ENCODE results near the gene GHR. TPM values are rescaled to one million over a fixed set of nuclear protein-coding genes. Genes with fewer than 3 reads are reported as not detected.

GHR gene
- total RNA-seq, 2 donors from 2014 or later = not detected

DNA sequence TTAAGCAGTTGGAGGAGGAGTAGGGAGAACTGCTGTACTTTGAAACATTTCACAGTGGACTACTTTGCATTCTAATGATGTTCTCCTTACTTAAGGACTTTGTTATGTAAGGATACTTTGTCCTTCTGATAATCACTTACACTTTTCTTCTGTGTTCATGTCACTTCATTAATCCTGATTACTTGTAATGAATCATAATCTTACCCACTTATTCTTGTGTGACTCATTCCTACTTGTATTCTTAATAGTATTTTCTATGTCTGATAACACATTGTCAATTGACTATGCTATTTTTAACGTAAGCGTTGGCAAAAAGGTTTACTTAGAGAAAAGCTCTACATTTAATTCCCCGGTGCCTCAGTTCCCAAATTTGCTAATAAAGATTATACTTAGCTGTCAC is 63.8 kb downstream of the GHR start:
- H3K36me3 Mint-ChIP-seq (ENCODE audit: insufficient read depth in 2 of 2) = no peaks in the 10 kb centered on the region
- H3K27ac Mint-ChIP-seq = no peak overlapping the region
- ATAC-seq (replicated peaks in 1 of 2) (no peak), DNase-seq (no peak)
- H3K27me3 Mint-ChIP-seq (ENCODE audit: low read depth) = no peaks in the 10 kb centered on the region
- no peaks in the 10 kb centered on the region for H3K4me1 Mint-ChIP-seq (ENCODE audit: low read depth)
- H3K4me3 Mint-ChIP-seq = no peak overlapping the region
- H3K9me3 Mint-ChIP-seq = peaks cover 0 to 3% of the 10 kb centered on the region in 2 donors

DNA sequence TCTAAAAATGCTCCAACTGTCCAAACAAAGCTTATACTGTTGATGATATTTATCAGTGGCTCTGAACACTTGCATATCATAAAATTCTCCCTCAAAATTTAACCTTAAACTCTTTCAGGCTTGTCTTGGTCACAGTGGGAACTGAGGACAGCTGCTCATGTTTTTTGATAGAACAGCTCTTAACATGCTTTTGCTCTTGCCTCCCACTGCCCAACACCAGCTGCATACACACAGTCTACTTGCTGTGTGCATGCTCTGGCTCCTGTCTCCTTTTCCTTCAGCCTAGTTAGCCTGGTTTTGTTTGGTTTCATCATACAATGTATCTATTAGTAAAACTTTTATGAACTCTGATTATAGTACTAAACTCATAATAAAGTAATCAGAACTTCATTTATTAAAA is 64.6 kb downstream of the GHR start:
- H3K4me3 Mint-ChIP-seq = no peak overlapping the region

DNA sequence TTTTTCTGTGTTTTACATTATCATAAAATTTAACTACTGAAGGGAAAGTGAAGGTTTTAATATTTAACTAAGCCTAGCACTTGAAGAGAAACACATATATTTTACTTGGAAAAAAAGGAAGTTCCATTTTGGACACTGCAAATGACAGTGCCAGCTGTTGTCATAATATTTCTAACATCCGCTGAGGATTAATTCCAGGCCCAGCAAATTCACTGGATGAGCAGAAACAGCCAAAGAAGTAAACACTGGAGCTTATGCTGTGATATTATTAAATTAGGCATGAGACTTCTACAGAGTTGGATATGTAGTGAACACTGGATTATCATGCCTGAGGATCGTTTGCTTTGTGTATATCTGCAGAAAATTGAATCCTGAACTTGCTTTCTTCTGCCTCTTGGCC is 67.6 kb downstream of the GHR start:
- ATAC-seq (replicated peaks in 1 of 2) (no peak), DNase-seq (no peak)
- Mint-ChIP-seq H3K27ac (no peak overlapping the region), H3K4me1 (ENCODE audit: low read depth) (no peaks in the 10 kb centered on the region), H3K9me3 (no peaks in the 10 kb centered on the region), H3K27me3 (ENCODE audit: low read depth) (no peaks in the 10 kb centered on the region), H3K36me3 (ENCODE audit: insufficient read depth in 2 of 2) (no peaks in the 10 kb centered on the region), H3K4me3 (no peak overlapping the region)

More for the DNA sequence above, 64.6 kb downstream of the GHR start:
- H3K9me3 Mint-ChIP-seq = peaks cover 0 to 1% of the 10 kb centered on the region in 2 donors
- no peaks in the 10 kb centered on the region for H3K27me3 Mint-ChIP-seq (ENCODE audit: low read depth)
- no peak for ATAC-seq (replicated peaks in 1 of 2)
- DNase-seq = no peak
- H3K4me1 Mint-ChIP-seq (ENCODE audit: low read depth) = no peaks in the 10 kb centered on the region
- no peaks in the 10 kb centered on the region for H3K36me3 Mint-ChIP-seq (ENCODE audit: insufficient read depth in 2 of 2)
- H3K27ac Mint-ChIP-seq = no peak overlapping the region

DNA sequence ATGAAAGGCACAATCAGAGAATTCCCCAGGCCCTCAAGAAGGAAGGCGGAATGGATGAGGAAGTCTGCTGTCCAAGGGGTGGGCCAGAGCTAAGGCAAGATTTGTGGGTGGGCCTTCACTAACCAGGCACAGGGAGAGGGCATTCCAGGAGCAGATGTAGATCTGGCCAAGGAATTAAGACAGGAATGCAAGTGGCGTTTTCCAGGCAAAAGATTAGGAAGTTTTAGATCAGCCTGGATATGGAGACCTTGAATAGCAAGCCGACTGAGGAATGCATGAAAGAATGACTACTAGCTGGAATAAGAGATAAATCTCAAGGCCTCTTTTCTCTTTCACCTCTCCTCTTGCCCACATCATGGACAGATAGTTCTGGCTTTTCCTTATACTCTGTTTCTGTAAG is 68.5 kb downstream of the GHR start:
- no peak for DNase-seq
- Mint-ChIP-seq H3K9me3 (no peaks in the 10 kb centered on the region), H3K4me1 (ENCODE audit: low read depth) (no peaks in the 10 kb centered on the region)

DNA sequence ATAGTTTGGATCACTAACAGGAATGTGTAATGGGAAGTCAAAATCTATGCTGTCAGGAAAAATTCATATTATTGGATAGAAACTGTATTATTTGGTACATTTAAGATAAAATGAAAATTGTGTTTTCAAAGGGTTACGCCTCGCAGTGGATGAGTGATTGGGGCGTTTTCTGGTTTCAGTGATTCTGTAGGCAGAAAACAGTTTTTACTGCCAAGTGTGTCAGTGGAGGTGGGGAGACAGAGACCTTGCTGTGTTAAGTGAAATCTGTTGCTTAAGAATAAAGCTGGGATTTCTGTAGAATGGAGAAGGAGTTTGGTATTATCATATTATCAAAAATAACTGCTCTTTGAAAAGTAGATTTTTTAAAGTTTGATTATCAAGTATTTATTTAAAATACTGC is 69.7 kb downstream of the GHR start:
- Mint-ChIP-seq H3K27me3 (ENCODE audit: low read depth) (no peaks in the 10 kb centered on the region), H3K4me3 (no peak overlapping the region), H3K36me3 (ENCODE audit: insufficient read depth in 2 of 2) (no peaks in the 10 kb centered on the region), H3K27ac (no peak overlapping the region), H3K9me3 (no peaks in the 10 kb centered on the region), H3K4me1 (ENCODE audit: low read depth) (no peaks in the 10 kb centered on the region)
- ATAC-seq (replicated peaks in 1 of 2) (no peak), DNase-seq (no peak)

More for the DNA sequence above, 68.5 kb downstream of the GHR start:
- Mint-ChIP-seq H3K4me3 (no peak overlapping the region), H3K36me3 (ENCODE audit: insufficient read depth in 2 of 2) (no peaks in the 10 kb centered on the region), H3K27ac (no peak overlapping the region), H3K27me3 (ENCODE audit: low read depth) (no peaks in the 10 kb centered on the region)
- no peak for ATAC-seq (replicated peaks in 1 of 2)

DNA sequence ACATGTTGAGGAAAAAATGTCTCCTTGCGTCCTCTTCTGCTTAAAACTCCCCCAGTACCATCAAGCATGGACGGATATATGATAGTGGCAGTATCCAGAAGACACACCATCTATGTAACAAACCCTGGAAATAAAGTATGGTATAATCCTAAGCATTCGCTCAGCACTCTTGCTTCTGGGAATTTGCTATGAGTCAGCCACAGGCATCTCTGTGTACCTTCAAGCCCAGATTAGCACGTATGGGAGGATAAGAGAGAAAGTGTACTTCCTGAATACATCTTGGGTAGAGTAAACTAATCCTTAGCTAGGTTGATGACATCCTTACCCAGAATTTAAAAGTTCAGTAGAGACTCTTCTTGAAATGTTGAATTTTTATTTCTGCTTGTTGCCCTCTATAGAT is 71.2 kb downstream of the GHR start:
- H3K4me1 Mint-ChIP-seq (ENCODE audit: low read depth) = no peaks in the 10 kb centered on the region
- no peak overlapping the region for H3K27ac Mint-ChIP-seq

DNA sequence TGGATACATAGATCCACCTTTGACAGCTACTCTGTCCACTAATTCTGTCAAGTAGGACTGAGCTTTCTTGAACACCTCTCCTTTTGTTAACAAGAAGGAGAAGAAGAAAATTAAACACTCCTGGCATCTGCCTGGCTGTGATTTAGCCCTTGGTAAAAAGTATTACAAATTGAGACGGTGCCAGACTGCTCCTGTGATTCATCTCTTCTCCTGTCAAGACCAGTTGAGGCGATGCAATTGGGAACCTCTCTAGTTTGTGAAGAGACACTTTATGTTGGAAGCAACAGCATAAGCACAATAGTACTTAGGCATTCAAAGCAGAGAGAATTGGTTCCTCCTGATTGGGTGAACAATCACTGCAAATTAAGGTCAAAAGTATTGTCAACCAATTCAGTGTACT is 72.7 kb downstream of the GHR start:
- Mint-ChIP-seq H3K4me3 (no peak overlapping the region), H3K9me3 (no peaks in the 10 kb centered on the region), H3K36me3 (ENCODE audit: insufficient read depth in 2 of 2) (no peaks in the 10 kb centered on the region), H3K4me1 (ENCODE audit: low read depth) (no peaks in the 10 kb centered on the region), H3K27me3 (ENCODE audit: low read depth) (no peaks in the 10 kb centered on the region), H3K27ac (no peak overlapping the region)
- DNase-seq (no peak), ATAC-seq (replicated peaks in 1 of 2) (no peak)

More for the DNA sequence above, 71.2 kb downstream of the GHR start:
- Mint-ChIP-seq H3K9me3 (no peaks in the 10 kb centered on the region), H3K36me3 (ENCODE audit: insufficient read depth in 2 of 2) (no peaks in the 10 kb centered on the region), H3K27me3 (ENCODE audit: low read depth) (no peaks in the 10 kb centered on the region), H3K4me3 (no peak overlapping the region)
- ATAC-seq (replicated peaks in 1 of 2) (no peak), DNase-seq (no peak)

DNA sequence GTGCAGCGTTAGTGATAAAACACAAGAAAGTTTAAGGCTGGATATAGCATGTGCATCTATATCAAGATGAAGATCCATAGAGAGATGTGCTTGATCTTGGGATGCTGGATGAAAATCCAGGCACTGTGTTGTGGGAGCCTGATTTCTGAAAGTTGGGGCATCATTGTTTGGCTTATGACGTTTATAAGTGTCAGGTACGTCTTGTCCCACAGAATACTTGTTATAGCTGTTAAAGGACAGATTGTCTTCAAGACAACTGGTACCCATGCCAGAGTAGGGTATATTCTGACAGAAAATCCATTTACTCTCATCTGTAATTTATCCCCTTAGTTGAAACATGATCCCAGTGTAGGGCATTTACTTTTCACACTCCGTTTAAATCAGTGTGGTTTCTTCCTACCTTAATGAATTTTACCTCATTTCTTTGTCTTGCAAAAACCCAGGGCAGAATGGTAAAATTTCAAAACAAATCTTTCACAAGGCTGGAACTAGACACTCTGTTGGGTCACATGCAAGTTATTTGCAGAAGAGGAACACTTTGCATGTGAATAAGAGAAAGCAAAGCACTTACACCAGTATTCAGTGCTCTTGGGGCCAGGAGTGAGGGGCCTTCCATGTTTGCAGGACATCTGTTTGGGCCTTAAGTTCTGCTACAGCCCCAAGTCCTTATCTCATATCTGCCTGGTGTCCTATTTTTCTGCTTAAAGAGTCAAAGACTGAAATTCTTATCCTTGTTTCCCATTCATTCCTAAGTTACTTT is 73.3 kb downstream of the GHR start:
- Mint-ChIP-seq H3K36me3 (ENCODE audit: insufficient read depth in 2 of 2) (no peaks in the 10 kb centered on the region), H3K4me3 (no peak overlapping the region), H3K27me3 (ENCODE audit: low read depth) (no peaks in the 10 kb centered on the region), H3K4me1 (ENCODE audit: low read depth) (no peaks in the 10 kb centered on the region), H3K27ac (no peak overlapping the region), H3K9me3 (no peaks in the 10 kb centered on the region)
- DNase-seq = no peak
- ATAC-seq (replicated peaks in 1 of 2) = no peak

DNA sequence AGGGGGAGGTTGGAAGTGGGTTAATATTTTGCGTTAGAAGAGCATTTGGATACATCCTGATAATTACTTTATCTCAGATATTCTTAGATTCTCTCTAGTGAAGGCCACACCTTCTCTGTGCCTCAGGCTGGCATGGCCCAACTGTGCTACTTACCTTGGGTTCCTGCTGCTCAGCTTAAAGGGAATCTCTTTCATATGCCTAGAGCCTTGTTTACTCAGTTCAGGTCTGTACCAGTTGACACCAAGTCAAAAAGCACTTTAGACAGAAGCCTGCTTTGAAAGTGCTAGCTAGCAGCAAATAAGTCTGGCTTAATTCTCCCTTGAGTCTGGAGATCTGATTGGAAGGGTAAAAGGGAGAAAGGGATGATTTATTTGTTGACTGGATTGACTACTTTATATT is 74.8 kb downstream of the GHR start:
- no peaks in the 10 kb centered on the region for H3K27me3 Mint-ChIP-seq (ENCODE audit: low read depth)
- no peaks in the 10 kb centered on the region for H3K36me3 Mint-ChIP-seq (ENCODE audit: insufficient read depth in 2 of 2)
- no peaks in the 10 kb centered on the region for H3K4me1 Mint-ChIP-seq (ENCODE audit: low read depth)
- no peak for ATAC-seq (replicated peaks in 1 of 2)
- H3K4me3 Mint-ChIP-seq = no peak overlapping the region
- no peaks in the 10 kb centered on the region for H3K9me3 Mint-ChIP-seq
- H3K27ac Mint-ChIP-seq = no peak overlapping the region
- no peak for DNase-seq

DNA sequence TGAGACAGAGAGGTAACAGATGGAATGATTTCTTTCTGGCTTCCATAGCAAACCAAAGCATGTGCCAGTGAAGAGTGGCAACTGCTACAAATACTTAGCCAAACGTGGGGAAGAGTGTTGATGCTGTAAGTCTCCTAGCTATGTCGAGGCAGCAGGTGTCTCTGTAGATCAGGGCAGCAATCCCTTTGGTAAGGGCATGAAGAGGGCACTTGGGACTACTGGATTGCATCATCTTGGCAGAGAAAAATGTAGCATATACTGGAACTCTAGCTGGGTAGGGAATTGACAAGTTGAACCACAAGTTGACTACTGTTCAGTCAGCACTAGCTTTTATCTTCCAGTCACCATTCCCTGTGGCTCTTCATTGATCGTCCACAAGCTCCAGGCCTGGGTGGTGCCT is 75.8 kb downstream of the GHR start:
- Mint-ChIP-seq H3K27ac (no peak overlapping the region), H3K4me3 (no peak overlapping the region), H3K36me3 (ENCODE audit: insufficient read depth in 2 of 2) (no peaks in the 10 kb centered on the region), H3K4me1 (ENCODE audit: low read depth) (no peaks in the 10 kb centered on the region), H3K9me3 (no peaks in the 10 kb centered on the region), H3K27me3 (ENCODE audit: low read depth) (no peaks in the 10 kb centered on the region)
- ATAC-seq (replicated peaks in 1 of 2) (no peak), DNase-seq (no peak)

DNA sequence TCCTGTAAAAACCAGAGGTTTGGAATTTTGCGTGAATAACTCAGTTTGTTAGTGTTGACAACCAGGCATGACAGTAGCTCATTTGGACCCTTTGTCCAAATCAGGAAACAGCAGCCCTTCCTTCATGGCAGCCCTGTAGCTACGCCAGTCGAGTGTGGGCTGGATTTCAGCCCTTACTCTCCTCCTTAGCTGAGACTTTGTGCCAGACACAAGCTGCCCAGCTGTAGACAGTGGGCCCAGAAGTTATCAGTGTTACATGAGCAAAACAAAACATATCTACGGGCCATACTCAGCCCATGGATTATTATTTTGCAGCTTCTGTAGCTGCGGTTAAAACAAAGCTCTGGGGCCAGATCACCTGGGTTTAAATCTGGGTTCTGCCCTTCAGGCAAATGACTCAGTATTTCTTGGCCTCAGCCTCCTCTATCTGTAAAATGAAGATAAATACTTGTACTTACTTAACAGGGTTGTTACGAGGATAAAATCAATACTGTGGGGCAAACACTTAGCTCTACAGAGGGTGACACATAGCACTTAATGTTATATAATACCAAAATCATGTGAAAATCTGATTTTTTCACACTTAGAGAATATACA is 76.9 kb downstream of the GHR start:
- Mint-ChIP-seq H3K4me3 (no peak overlapping the region), H3K27ac (no peak overlapping the region), H3K36me3 (ENCODE audit: insufficient read depth in 2 of 2) (no peaks in the 10 kb centered on the region), H3K9me3 (no peaks in the 10 kb centered on the region), H3K27me3 (ENCODE audit: low read depth) (no peaks in the 10 kb centered on the region), H3K4me1 (ENCODE audit: low read depth) (no peaks in the 10 kb centered on the region)
- DNase-seq = no peak
- ATAC-seq (replicated peaks in 1 of 2) = no peak

DNA sequence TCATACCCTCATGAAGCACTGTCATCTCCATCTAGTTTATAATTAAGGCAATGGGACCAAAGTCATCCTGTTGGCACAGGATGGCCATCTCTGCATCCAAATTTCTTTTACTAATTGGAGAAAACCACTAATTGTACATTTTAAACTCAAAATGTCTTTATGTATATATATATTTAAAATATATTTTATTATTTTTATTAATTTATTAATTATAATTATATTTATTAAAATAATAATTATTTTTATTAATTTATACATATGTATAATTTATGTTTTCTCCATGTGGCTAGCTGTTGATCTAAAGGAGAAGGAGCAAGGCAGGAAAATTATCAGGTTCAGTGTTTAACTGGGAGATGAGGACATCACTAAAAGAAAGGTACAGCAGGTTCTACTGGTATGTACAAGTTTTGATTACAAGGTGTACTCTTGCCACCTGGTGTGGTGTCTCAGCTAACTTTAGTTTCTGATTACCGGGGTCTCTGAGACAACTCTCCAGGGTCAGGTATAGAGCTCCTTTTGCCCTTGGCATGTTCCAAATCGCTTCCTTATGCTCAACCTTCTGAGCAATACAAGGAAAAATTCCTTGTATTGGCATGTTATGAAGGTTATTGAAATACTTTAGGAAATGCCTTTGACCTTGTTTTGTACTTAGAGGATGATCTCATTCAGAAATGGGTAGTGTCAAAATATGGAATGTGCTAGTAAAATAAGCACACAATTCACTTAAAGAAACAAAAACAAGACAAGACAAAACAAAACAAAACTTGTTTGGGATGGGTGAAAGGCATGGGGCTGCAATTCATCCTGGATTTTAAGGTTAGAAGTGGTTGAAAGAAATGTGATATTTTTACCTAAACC is 79.6 kb downstream of the GHR start:
- no peak overlapping the region for H3K4me3 Mint-ChIP-seq
- H3K27me3 Mint-ChIP-seq (ENCODE audit: low read depth) = no peaks in the 10 kb centered on the region
- DNase-seq (no peak), ATAC-seq (replicated peaks in 1 of 2) (no peak)
- H3K9me3 Mint-ChIP-seq = no peaks in the 10 kb centered on the region
- H3K4me1 Mint-ChIP-seq (ENCODE audit: low read depth) = no peaks in the 10 kb centered on the region
- H3K36me3 Mint-ChIP-seq (ENCODE audit: insufficient read depth in 2 of 2) = no peaks in the 10 kb centered on the region
- no peak overlapping the region for H3K27ac Mint-ChIP-seq

DNA sequence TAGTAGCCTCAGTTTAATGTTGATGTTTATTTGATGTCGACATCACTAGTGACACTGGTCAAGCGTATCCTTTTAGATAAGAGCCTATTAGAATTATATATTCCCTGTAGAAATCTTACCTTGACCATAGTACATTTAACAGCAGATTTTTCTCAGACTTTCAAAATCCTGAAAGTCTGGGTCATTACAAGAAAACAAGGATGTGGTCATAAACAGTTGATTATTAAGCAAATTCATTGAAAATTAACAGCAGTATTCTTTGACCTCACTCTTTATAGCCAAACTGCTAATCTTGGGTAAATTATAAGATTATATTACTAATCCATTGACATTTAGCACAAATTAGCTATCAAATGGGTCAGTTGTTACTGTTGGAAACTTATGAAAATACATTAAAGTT is 83.4 kb downstream of the GHR start:
- no peak for DNase-seq
- Mint-ChIP-seq H3K4me3 (no peak overlapping the region), H3K9me3 (no peaks in the 10 kb centered on the region), H3K36me3 (ENCODE audit: insufficient read depth in 2 of 2) (no peaks in the 10 kb centered on the region), H3K27me3 (ENCODE audit: low read depth) (no peaks in the 10 kb centered on the region), H3K4me1 (ENCODE audit: low read depth) (no peaks in the 10 kb centered on the region), H3K27ac (no peak overlapping the region)
- ATAC-seq (replicated peaks in 1 of 2) = no peak

Data from activated T-cell treated with anti-CD3 and anti-CD28 coated beads, Interleukin-2, amount 50 U/mL, for 72 hours (primary cell).